Duodenal mucosa (tissue), 2 donors: Measurements from ENCODE around the gene HIBADH.
A peak's percentile ranks its signal among the peaks of the same experiment; 100 is the strongest.
"Not testable (repeated sequence)": the region's sequence is repeated elsewhere in the genome, so short reads cannot be mapped to it uniquely, and the experiment has no call there.

Experiments used
- H3K27ac ChIP-seq: one replicate; pipeline ENCODE4 v1.7.0; 2013; ENCODE audit warnings: low read depth, low read length
- H3K27me3 ChIP-seq, 2 donors: one replicate each; pipeline ENCODE4 v1.7.0; 2013; ENCODE audit warnings: low read length in 2 of 2, control low read depth in 1 of 2; ENCODE audit not compliant: insufficient read depth in 2 of 2, control insufficient read depth in 1 of 2
- H3K36me3 ChIP-seq, 2 donors: one replicate each; pipeline ENCODE4 v1.7.0; 2013; ENCODE audit warnings: low read length in 2 of 2, control low read depth in 1 of 2; ENCODE audit not compliant: insufficient read depth in 2 of 2, control insufficient read depth in 1 of 2
- H3K4me1 ChIP-seq, 2 donors: one replicate each; pipeline ENCODE4 v1.7.0; 2013; ENCODE audit warnings: low read length in 2 of 2, control low read depth in 1 of 2; ENCODE audit not compliant: insufficient read depth in 2 of 2, control insufficient read depth in 1 of 2
- H3K4me3 ChIP-seq, 2 donors: one replicate each; pipeline ENCODE4 v1.7.0; 2013; ENCODE audit warnings: low read length in 2 of 2, low read depth in 1 of 2
- H3K9ac ChIP-seq, 2 donors: one replicate each; pipeline ENCODE4 v1.7.0; 2013; ENCODE audit warnings: low read length in 2 of 2, low read depth in 1 of 2
- H3K9me3 ChIP-seq, 2 donors: one replicate each; pipeline ENCODE4 v1.7.0; 2013; ENCODE audit warnings: low read length in 2 of 2, control low read depth in 1 of 2; ENCODE audit not compliant: control insufficient read depth in 1 of 2

The HIBADH gene

DNA sequence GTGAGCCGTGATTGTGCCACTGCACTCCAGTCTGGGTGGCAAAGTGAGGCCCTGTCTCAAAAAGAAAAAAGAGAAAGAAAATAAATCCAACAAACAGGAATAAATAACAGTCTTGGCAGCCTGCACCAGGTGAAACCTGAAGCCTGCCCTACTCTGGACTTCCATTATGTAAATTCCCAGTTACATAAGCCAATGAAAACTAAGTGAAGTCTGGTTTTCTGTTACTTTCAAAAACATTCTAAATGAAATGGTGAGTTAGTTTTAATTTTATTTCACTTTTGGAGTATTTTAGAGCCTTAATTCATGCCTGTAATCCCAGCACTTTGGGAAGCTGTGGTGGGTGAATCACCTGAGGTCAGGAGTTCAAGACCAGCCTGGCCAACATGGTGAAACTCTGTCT, 22.5 kb upstream of the HIBADH start:
- H3K4me1 ChIP-seq: no peaks in the 10 kb centered on the region
- H3K9me3 ChIP-seq: no peaks in the 10 kb centered on the region
- no peaks in the 10 kb centered on the region for H3K27me3 ChIP-seq
- H3K4me3 ChIP-seq: no peak overlapping the region
- H3K27ac ChIP-seq: no peak overlapping the region
- no peaks in the 10 kb centered on the region for H3K36me3 ChIP-seq
- no peak overlapping the region for H3K9ac ChIP-seq

DNA sequence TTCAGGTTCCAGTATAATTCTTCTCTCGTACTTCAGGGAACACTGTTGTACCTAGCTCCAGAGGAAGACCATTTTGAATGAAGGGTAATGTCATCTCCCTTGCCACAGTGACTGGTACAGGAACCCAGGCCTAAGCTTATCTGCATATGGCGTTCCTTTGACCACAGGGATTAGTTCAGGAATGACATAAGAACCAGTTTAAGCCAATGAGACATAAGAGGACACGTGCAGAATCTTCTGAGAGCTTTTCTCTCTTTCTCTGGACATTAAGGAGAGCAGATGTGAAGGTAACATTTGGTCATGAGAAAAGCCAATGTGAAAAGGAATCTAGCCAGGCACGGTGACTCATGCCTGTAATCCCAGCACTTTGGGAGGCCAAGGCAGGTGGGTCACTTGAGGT, 21.8 kb upstream of the HIBADH start:
- Histone ChIP-seq H3K9ac (no peak overlapping the region), H3K36me3 (no peaks in the 10 kb centered on the region), H3K4me1 (no peaks in the 10 kb centered on the region), H3K27me3 (no peaks in the 10 kb centered on the region), H3K27ac (no peak overlapping the region), H3K9me3 (no peaks in the 10 kb centered on the region), H3K4me3 (no peak overlapping the region)

DNA sequence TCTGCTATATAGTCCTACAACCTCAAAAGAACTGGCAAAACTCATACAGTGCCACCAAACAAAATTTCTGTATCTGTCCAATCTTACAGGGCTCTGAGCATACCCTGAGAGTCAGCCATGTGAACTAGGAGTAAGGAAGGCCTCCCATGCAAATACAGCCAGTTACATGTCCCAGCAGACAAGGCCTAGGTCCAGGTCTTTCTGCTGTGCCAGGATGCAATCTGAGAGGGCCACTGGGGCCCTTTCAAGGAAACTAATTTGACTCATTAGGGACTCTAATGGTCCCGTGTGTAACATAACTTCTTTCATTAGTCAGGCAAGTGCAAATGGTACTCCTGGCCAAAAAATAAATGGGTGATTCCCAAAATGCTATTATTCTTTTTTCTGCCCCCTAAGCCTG, 17.9 kb upstream of the HIBADH start:
- H3K4me1 ChIP-seq: peaks cover 3 to 13% of the 10 kb centered on the region in 2 donors
- H3K27me3 ChIP-seq: no peaks in the 10 kb centered on the region
- H3K4me3 ChIP-seq: no peak overlapping the region
- H3K9ac ChIP-seq: no peak overlapping the region
- H3K9me3 ChIP-seq: no peaks in the 10 kb centered on the region
- no peak overlapping the region for H3K27ac ChIP-seq
- no peaks in the 10 kb centered on the region for H3K36me3 ChIP-seq

DNA sequence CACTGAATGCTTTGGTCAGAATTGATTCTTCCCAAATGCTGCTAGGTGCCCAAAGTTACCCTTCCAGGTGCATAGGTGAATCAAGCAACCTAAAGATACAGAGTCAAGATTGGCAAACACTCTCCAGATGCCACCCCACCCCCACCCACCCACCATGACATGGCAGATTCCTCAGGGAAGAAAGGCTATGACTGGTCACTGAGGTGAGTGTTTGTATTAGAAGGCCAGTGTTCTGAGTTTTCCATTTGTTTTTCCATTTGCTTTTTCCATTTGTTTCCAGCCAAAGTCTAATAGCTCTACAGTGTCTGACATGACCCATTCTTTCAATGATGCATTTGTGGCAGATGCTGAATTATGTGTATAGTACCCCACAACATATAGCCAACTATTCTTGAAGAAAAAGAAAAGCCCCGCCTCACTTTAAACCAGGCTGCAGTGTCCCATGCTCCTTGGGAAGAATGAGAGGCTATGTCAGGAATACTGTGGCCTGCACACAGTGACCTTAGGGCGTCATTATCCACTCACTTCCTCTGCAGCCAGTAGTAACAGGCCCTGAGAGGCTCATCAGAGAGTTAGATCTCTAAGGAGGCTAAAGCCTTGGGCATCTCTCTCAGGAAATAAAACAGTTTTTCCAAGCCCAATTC, 16.1 kb upstream of the HIBADH start:
- no peaks in the 10 kb centered on the region for H3K9me3 ChIP-seq
- H3K9ac ChIP-seq: no peak overlapping the region

DNA sequence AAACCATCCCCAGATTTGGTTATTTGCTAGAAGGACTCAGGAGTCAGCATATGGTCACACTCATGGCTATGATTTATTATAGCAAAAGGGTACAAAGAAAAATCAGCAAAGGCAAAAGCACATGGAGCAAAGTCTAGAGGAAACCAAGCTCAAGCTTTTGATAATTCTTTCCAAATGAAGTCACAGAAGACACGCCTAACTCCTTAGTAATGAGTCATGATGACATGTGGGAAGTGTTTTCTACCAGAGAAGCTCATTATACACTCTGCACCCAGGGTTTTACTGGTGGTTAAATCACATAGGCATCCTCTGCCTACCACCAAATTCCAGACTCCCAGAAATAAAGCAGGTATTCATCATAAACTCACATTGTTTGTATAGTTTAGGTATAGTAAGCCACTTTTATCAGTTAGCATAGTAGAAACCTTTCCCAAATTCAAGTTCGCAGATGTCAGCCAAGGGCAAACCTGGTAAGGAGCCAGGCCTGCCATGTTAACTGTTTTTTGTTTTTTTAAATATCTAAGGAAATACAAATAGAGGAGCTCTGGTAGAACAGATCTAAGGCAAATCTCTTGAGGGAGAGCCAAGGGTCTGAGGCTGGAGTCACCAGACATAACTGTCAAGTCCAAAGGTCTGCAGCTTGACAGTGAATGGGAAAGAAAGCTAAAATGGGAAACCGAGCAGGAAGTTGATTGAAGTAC, 15.4 kb upstream of the HIBADH start:
- Histone ChIP-seq H3K9me3 (no peaks in the 10 kb centered on the region), H3K27me3 (no peaks in the 10 kb centered on the region), H3K36me3 (no peaks in the 10 kb centered on the region), H3K4me3 (no peak overlapping the region), H3K4me1 (peaks cover 3 to 13% of the 10 kb centered on the region in 2 donors), H3K9ac (no peak overlapping the region), H3K27ac (peak overlapping the region; percentile 26)

More for the DNA sequence above, 16.1 kb upstream of the HIBADH start:
- no peaks in the 10 kb centered on the region for H3K36me3 ChIP-seq
- no peaks in the 10 kb centered on the region for H3K27me3 ChIP-seq
- peak overlapping the region; percentile 26 for H3K27ac ChIP-seq
- peaks cover 3 to 13% of the 10 kb centered on the region in 2 donors for H3K4me1 ChIP-seq
- no peak overlapping the region for H3K4me3 ChIP-seq

DNA sequence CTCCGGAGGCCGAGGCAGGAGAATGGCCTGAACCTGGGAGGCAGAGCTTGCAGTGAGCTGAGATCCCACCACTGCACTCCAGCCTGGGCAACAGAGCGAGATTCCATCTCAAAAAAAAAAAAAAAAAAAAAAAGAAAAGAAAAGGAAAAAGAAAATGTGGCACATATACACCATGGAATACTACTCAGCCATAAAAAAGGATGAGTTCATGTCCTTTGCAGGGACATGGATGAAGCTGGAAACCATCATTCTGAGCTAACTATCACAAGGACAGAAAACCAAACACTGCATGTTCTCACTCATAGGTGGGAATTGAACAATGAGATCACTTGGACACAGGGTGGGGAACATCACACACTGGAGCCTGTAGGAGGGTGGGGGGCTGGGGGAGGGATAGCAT, 11.4 kb upstream of the HIBADH start:
- H3K4me3 ChIP-seq, H3K27ac ChIP-seq, H3K9me3 ChIP-seq, H3K36me3 ChIP-seq, H3K9ac ChIP-seq, H3K27me3 ChIP-seq: not testable (repeated sequence)
- peaks cover 2 to 11% of the 10 kb centered on the region in 2 donors for H3K4me1 ChIP-seq

DNA sequence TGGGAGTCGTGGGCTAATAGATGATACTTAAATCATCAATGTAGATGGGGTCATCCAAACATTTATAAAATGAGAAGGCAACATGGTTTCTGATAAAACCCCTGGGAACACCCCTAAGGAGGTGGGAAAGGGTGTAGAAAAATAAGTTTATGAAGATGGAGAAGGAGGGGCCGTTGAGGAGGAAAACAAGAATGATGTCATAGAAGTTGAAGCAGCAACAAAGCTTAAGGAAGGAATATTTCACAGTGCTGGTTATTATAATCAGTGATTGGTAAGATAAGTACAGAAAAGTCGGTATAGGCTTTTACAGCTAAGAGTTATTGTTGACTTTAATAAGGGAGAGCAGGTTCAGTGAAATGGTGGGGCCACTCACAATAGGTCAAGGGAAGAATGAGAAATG, 9.0 kb upstream of the HIBADH start:
- no peaks in the 10 kb centered on the region for H3K4me1 ChIP-seq
- no peaks in the 10 kb centered on the region for H3K27me3 ChIP-seq
- no peak overlapping the region for H3K9ac ChIP-seq
- no peaks in the 10 kb centered on the region for H3K9me3 ChIP-seq
- H3K4me3 ChIP-seq: no peak overlapping the region
- no peak overlapping the region for H3K27ac ChIP-seq
- H3K36me3 ChIP-seq: no peaks in the 10 kb centered on the region

DNA sequence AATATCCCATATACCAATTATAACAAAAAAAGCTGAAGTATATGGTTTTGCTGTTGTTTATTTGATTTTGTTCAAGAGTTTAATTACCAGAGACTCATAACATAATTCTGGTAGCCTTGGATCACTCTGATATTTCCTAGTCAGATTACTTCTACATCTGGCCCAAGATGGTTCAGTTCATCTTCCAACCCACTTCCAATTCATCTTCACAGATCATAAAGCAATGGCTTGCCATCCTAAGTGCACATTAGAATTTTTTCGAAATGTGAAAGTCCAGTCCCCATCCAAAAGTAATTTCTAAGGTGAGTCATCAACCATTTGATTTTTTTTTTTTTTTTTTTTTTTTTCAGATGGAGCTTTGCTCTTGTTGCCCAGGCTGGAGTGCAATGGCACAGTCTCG, 8.0 kb upstream of the HIBADH start:
- H3K27ac ChIP-seq: no peak overlapping the region

DNA sequence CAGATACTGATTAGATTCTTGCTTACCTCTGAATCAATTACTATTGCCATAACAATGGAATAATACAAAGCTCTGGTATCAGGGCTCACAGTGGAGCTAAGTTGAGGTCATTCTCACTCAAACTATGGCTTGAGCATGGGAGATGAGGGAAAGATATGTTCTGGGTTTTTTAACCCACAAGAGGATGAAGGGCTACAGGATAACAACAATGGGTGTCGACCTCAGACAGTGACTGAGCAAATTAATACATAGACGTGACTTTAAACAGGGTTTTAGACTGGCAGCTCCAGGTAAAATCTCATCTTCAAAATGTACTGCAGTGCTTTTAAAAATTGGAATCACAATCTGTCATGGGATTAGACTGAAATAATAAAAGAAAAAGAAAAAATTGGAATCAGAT, 7.5 kb upstream of the HIBADH start:
- no peaks in the 10 kb centered on the region for H3K9me3 ChIP-seq
- no peaks in the 10 kb centered on the region for H3K36me3 ChIP-seq
- H3K4me3 ChIP-seq: no peak overlapping the region
- no peaks in the 10 kb centered on the region for H3K4me1 ChIP-seq
- H3K27me3 ChIP-seq: no peaks in the 10 kb centered on the region
- no peak overlapping the region for H3K9ac ChIP-seq
- H3K27ac ChIP-seq: no peak overlapping the region

More for the DNA sequence above, 8.0 kb upstream of the HIBADH start:
- H3K9me3 ChIP-seq: no peaks in the 10 kb centered on the region
- H3K36me3 ChIP-seq: no peaks in the 10 kb centered on the region
- no peak overlapping the region for H3K4me3 ChIP-seq
- H3K4me1 ChIP-seq: no peaks in the 10 kb centered on the region
- no peak overlapping the region for H3K9ac ChIP-seq
- no peaks in the 10 kb centered on the region for H3K27me3 ChIP-seq

DNA sequence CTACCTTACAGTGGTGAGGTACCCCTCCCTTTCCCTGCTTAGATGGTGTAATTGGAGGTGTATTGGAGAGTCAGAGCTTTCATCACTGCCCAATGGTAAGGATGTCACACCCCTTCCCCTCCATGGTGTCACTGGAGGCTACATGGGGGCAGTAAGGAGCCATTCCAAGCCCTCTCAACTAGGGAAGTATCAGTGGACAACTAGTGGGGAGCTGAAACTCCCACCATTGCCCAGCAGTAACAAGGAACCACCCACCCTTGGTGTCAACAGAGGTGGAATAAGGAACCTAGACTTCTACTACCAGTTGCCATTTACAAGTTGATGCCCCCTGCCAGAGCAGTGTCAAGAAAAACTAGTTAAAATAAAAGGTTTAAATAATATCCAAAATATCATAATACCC, 2.8 kb upstream of the HIBADH start:
- Histone ChIP-seq H3K4me3 (no peak overlapping the region), H3K9me3 (no peaks in the 10 kb centered on the region), H3K27me3 (no peaks in the 10 kb centered on the region), H3K9ac (no peak overlapping the region), H3K36me3 (no peaks in the 10 kb centered on the region), H3K4me1 (peaks cover 14 to 15% of the 10 kb centered on the region in 2 donors), H3K27ac (no peak overlapping the region)
